PC-3 (cell line): ENCODE measurements around the gene UBE2F. TPM values are rescaled to one million over a fixed set of nuclear protein-coding genes. Genes with fewer than 3 reads are reported as not detected.

Source experiments
- ATAC-seq: fragments of 200-7000 bp; cut with Tn5 transposase; 2 replicates; pipeline ENCODE4 v1.9.1; 2020; ENCODE audit warnings: mild to moderate bottlenecking, moderate library complexity
- BruUV-seq: library from RNA; stranded (reverse); fragments of 400-500 nt; replicated peaks from 2 replicates; lab custom pipeline; 2021; lab: Mats Ljungman, UMichigan
- CTCF ChIA-PET: fragments of 300-600 bp; sonication (Branson Sonifier 250); formaldehyde crosslinking; loops from one replicate; lab custom pipeline; 2022; ENCODE audit warnings: antibody characterized with exemption; lab: Charles Lee
- POLR2A ChIA-PET: fragments of 300-600 bp; sonication (Branson Sonifier 250); formaldehyde crosslinking; loops from one replicate; lab custom pipeline; 2022; ENCODE audit warnings: antibody characterized with exemption; ENCODE audit not compliant: unreplicated experiment; lab: Charles Lee
- DNase-seq: peaks from one replicate; pipeline ENCODE4 v3.0.0-alpha.2; 2015
- H2AFZ ChIP-seq: fragments of 300-600 bp; sonication (generic); 2 replicates; pipeline ENCODE4 v1.6.0; 2016; ENCODE audit warnings: antibody characterized with exemption, low read length
- H3F3A ChIP-seq: fragments of 300-600 bp; sonication (generic); one replicate; pipeline ENCODE4 v1.6.0; 2017; ENCODE audit warnings: antibody characterized with exemption, low read length, control low read depth, mild to moderate bottlenecking; ENCODE audit not compliant: unreplicated experiment
- H3K27ac ChIP-seq: fragments of 300-600 bp; sonication (generic); 2 replicates; pipeline ENCODE4 v1.5.1; 2016; ENCODE audit warnings: mild to moderate bottlenecking, low read length
- H3K27me3 ChIP-seq: fragments of 300-600 bp; sonication (generic); 2 replicates; pipeline ENCODE4 v1.6.1; 2016; ENCODE audit warnings: low read length, mixed read lengths
- H3K36me3 ChIP-seq: fragments of 300-600 bp; sonication (generic); 2 replicates; pipeline ENCODE4 v1.6.1; 2016; ENCODE audit warnings: low read depth, mixed run types, low read length, mixed read lengths
- H3K4me1 ChIP-seq: fragments of 300-600 bp; sonication (generic); 2 replicates; pipeline ENCODE4 v1.5.1; 2016; ENCODE audit warnings: low read length; ENCODE audit not compliant: insufficient read depth
- H3K4me2 ChIP-seq: fragments of 300-600 bp; sonication (generic); 2 replicates; pipeline ENCODE4 v1.6.0; 2016; ENCODE audit warnings: low read length
- H3K4me3 ChIP-seq: fragments of 300-600 bp; sonication (generic); 2 replicates; pipeline ENCODE4 v1.5.1; 2016; ENCODE audit warnings: mild to moderate bottlenecking, low read length, mixed read lengths
- H3K79me2 ChIP-seq: fragments of 300-600 bp; sonication (generic); 2 replicates; pipeline ENCODE4 v1.6.1; 2017; ENCODE audit warnings: low read length, mixed read lengths
- H3K9ac ChIP-seq: fragments of 300-600 bp; sonication (generic); 2 replicates; pipeline ENCODE4 v1.6.0; 2016; ENCODE audit warnings: mild to moderate bottlenecking, low read length
- H3K9me2 ChIP-seq: fragments of 300-600 bp; sonication (generic); replicated peaks from 2 replicates; pipeline ENCODE4 v1.6.1; 2016; ENCODE audit warnings: mixed run types, low read length, mixed read lengths
- H3K9me3 ChIP-seq: fragments of 300-600 bp; sonication (generic); 2 replicates; pipeline ENCODE4 v1.6.1; 2016; ENCODE audit warnings: low read length, mixed read lengths
- H4K20me1 ChIP-seq: fragments of 300-600 bp; sonication (generic); 2 replicates; pipeline ENCODE4 v1.6.1; 2016; ENCODE audit warnings: low read length, mixed read lengths
- CTCF ChIP-seq: fragments of 300-600 bp; sonication (generic); conservative IDR thresholded peaks from 2 replicates; pipeline ENCODE4 v1.5.1; 2017; ENCODE audit warnings: antibody characterized with exemption, low read depth, mild to moderate bottlenecking, low read length
- EZH2 ChIP-seq: fragments of 300-600 bp; sonication (generic); IDR thresholded peaks from one replicate; pipeline ENCODE4 v1.6.1; 2017; ENCODE audit warnings: antibody characterized with exemption, mild to moderate bottlenecking, low read length; ENCODE audit not compliant: unreplicated experiment
- EZH2phosphoT487 ChIP-seq: fragments of 300-600 bp; sonication (generic); IDR thresholded peaks from 2 replicates; pipeline ENCODE4 v1.6.1; 2018; ENCODE audit warnings: mild to moderate bottlenecking, antibody characterized with exemption, low read length, borderline replicate concordance
- intact Hi-C: fragments of 100-400 bp; cut with micrococcal nuclease; formaldehyde crosslinking; loops from 2 replicates; pipeline ENCODE4 v1.9.0; 2023
- total RNA-seq: library from RNA; depleted of rRNA; stranded (reverse); fragments of >200 nt; gene quantifications from 2 replicates; pipeline ENCODE4 v1.2.3, GENCODE V29; 2014

The UBE2F gene
- total RNA-seq, 1 experiment from 2014 or later, result 57.8 TPM

GRCh38 chr2:238080518-238080917, 113.7 kb downstream of the UBE2F start:
- no TSS peak for BruUV-seq

GRCh38 chr2:238081150-238081549, 114.3 kb downstream of the UBE2F start:
- Histone ChIP-seq H4K20me1 (no peaks in the 10 kb centered on the region), H2AFZ (no peak overlapping the region), H3K27ac (no peak overlapping the region), H3K36me3 (peaks cover 9% of the 10 kb centered on the region), H3K79me2 (no peaks in the 10 kb centered on the region), H3K27me3 (no peaks in the 10 kb centered on the region), H3K9me2 (no peaks in the 10 kb centered on the region), H3K4me1 (peaks cover 11% of the 10 kb centered on the region; the same call in 1 of the 2 replicates), H3K9me3 (no peaks in the 10 kb centered on the region), H3K4me3 (no peak overlapping the region), H3K4me2 (no peak overlapping the region), H3K9ac (no peak overlapping the region), H3F3A (no peaks in the 10 kb centered on the region)
- DNase-seq, result no peak
- no TSS peak for BruUV-seq
- ATAC-seq, result no peak
- TF ChIP-seq EZH2phosphoT487 (no peak), CTCF (no peak), EZH2 (no peak)
- ChIA-PET CTCF (no interaction called here), POLR2A (no interaction called here)
- intact Hi-C loops, result no loop called here

More at GRCh38 chr2:238080518-238080917, 113.7 kb downstream of the UBE2F start:
- H2AFZ ChIP-seq, result no peak overlapping the region
- POLR2A ChIA-PET, result no interaction called here
- ATAC-seq (no peak), DNase-seq (no peak)
- no peak overlapping the region for H3K4me2 ChIP-seq
- TF ChIP-seq EZH2phosphoT487 (no peak), CTCF (no peak), EZH2 (no peak)
- H3K27ac ChIP-seq, result no peak overlapping the region
- H3K36me3 ChIP-seq, result peaks cover 9% of the 10 kb centered on the region
- intact Hi-C loops, result no loop called here
- H3K4me3 ChIP-seq, result no peak overlapping the region
- no peak overlapping the region for H3K9ac ChIP-seq
- H3K27me3 ChIP-seq, result no peaks in the 10 kb centered on the region
- H4K20me1 ChIP-seq, result no peaks in the 10 kb centered on the region
- no peaks in the 10 kb centered on the region for H3K9me2 ChIP-seq
- H3F3A ChIP-seq, result no peaks in the 10 kb centered on the region
- H3K9me3 ChIP-seq, result no peaks in the 10 kb centered on the region
- peaks cover 16% of the 10 kb centered on the region; the same call in 1 of the 2 replicates for H3K4me1 ChIP-seq
- no peaks in the 10 kb centered on the region for H3K79me2 ChIP-seq
- CTCF ChIA-PET, result no interaction called here

DNA sequence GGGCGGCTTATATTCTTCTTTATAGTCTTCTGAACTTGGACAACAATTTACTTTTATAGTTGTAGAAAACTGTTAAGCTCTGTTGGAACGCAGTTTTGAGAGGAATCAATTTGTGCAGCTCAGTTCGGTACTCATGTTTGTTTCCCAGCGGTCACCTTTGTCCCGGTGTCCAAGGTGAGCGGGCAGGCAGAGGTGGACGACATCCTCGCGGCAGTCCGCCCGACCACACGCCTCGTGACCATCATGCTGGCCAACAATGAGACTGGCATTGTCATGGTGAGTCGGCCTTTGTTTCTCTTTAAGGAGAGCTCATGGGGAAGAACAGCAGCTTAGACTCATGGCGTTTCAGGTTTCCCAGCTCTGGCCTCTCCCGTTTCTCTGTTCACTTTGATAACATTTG, 114.7 kb downstream of the UBE2F start:
- BruUV-seq, result no TSS peak
- Histone ChIP-seq H3K27me3 (no peaks in the 10 kb centered on the region), H4K20me1 (no peaks in the 10 kb centered on the region), H3K79me2 (no peaks in the 10 kb centered on the region), H3K4me2 (no peak overlapping the region), H3F3A (no peaks in the 10 kb centered on the region), H3K4me3 (no peak overlapping the region), H2AFZ (no peak overlapping the region), H3K9me2 (no peaks in the 10 kb centered on the region), H3K27ac (no peak overlapping the region), H3K36me3 (peaks cover 9% of the 10 kb centered on the region), H3K9me3 (no peaks in the 10 kb centered on the region), H3K9ac (no peak overlapping the region), H3K4me1 (peaks cover 11% of the 10 kb centered on the region; the same call in 1 of the 2 replicates)
- intact Hi-C loops, result no loop called here
- ChIA-PET CTCF (no interaction called here), POLR2A (no interaction called here)
- TF ChIP-seq EZH2 (no peak), EZH2phosphoT487 (no peak), CTCF (no peak)
- ATAC-seq (no peak), DNase-seq (no peak)
